ENCODE measurements around the gene TENM4.

DNA sequence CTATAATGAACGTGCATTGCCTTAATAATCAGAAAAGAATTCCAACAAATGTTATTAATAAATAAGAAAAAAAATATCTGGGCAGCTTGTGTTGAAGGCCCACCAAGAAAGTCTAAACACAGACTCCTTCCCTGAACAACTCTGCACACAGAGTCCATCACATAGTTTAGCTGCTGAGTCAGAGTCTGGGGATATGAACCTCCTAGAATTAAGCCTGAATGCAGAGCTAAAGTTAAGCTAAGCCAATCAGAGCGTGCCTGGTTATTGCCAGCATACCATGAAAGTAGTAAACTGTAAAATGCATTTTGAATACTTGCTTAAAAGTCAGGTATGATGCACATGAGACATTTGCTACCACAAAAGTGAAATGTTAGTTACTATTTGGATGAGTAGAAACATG is 25.6 kb upstream of the TENM4 start:
- TF ChIP-seq, protein P1, sequence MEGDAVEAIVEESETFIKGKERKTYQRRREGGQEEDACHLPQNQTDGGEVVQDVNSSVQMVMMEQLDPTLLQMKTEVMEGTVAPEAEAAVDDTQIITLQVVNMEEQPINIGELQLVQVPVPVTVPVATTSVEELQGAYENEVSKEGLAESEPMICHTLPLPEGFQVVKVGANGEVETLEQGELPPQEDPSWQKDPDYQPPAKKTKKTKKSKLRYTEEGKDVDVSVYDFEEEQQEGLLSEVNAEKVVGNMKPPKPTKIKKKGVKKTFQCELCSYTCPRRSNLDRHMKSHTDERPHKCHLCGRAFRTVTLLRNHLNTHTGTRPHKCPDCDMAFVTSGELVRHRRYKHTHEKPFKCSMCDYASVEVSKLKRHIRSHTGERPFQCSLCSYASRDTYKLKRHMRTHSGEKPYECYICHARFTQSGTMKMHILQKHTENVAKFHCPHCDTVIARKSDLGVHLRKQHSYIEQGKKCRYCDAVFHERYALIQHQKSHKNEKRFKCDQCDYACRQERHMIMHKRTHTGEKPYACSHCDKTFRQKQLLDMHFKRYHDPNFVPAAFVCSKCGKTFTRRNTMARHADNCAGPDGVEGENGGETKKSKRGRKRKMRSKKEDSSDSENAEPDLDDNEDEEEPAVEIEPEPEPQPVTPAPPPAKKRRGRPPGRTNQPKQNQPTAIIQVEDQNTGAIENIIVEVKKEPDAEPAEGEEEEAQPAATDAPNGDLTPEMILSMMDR (IDR thresholded peaks at IDR 0.05) = no peak
- TF ChIP-seq POLR2AphosphoS5 (IDR thresholded peaks at IDR 0.05) = no peak
